ENCODE results near the gene C6orf136. TPM values are rescaled to one million over a fixed set of nuclear protein-coding genes. Genes with fewer than 3 reads are reported as not detected.
A peak's percentile ranks its signal among the peaks of the same experiment; 100 is the strongest.

Gene C6orf136
- polyA plus RNA-seq, 2 of the 4 experiments (the other 2 are of a cell fraction): 7.5 to 11.7 TPM

DNA sequence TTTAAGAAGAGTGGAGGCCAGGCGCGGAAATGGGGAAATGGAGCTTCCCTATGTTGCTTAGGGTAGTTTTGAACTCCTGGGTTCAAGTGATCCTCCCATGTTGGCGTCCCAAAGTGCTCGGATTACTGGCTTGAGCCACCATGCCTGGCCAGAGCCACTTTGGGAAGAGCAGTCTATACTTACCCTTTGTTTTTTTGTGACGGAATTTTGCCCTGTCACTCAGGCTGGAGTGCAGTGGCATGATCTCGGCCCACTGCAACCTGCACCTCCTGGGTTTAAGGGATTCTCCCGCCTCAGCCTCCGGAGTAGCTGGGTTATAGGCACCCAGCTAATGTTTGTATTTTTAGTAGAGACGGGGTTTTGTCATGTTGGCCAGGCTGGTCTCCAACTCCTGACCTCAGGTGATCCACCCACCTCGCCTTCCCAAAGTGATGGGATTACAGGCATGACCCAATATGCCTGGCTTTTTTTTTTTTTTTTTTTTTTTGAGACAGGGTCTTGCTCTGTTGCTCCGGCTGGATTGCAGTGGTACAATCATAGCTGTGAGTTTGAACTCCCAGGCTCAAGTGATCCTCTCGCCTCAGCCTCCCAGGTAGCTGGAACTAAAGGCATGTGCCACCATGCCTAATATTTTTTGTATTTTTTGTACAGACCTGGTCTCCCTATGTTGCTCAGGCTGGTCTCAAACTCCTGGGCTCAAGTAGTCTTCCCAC, 47.9 kb upstream of the C6orf136 start:
- ChIA-PET CTCF (interaction anchor here (0.8 to 3.8 kb wide), 7 partner anchors 12 to 117 kb away, joined by 3 to 24 read pairs (median 4); no protein-coding TSS in a partner anchor), POLR2A (interaction anchor here (0.9 to 2.1 kb wide), 2 partner anchors 16 kb away, joined by 3 to 10 read pairs; no protein-coding TSS in a partner anchor)
- DNase-seq (ENCODE audit: low read depth in 1 of 2, low spot score in 1 of 2) (no peak), FAIRE-seq (no peak), ATAC-seq (no peak)
- peak overlapping the region in 1 of 2 experiments; percentile 4; a peak in 1 of 6 replicates for H3K27ac ChIP-seq
- H3K4me3 ChIP-seq: no peak overlapping the region
- 88% methylated on average over 12 of the region's 12 CpGs for WGBS (ENCODE audit: missing lambda C conversion rate)
- H3K4me2 ChIP-seq: no peak overlapping the region
- no peaks in the 10 kb centered on the region for H3K9me3 ChIP-seq
- H3K4me1 ChIP-seq: no peaks in the 10 kb centered on the region
- TF ChIP-seq NFE2L2 (conservative IDR thresholded peaks at IDR 0.05; ENCODE audit: low read length): no peak

DNA sequence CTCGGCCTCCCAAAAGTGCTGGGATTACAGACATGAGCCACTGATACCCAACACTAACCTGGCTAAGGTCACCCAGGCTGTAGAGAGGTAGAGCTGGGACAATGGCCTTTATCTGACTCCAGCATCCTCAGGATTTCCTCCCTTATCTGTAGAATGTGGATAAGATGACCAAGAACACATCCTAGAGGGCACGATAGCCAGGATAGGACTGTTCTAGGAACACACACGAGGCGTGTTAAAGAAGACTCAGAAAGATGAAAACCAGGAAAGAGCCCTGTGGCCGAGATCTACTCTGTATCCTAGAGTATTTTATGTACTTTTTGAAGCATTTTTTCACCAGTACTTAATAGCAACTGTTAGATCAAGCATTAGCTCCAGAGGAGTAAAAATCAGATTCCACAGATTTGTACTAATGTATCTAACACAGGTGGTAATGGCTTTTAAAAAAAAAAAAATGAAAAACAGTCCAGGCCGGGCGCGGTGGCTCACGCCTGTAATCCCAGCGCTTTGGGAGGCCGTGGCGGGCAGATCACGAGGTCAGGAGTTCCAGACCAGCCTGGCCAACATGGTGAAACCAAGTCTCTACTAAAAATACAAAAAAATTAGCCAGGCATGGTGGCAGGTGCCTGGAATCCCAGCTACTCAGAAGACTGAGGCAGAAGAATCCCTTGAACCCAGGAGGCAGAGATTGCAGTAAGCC, 47.2 kb upstream of the C6orf136 start:
- POLR2A ChIA-PET: interaction anchor here (1.3 to 2.1 kb wide), 3 partner anchors 9 to 15 kb away, joined by 3 to 10 read pairs (median 9); no protein-coding TSS in a partner anchor
- Histone ChIP-seq H3K4me1 (no peaks in the 10 kb centered on the region), H3K27ac (no peak overlapping the region), H3K4me2 (no peak overlapping the region), H3K9me3 (no peaks in the 10 kb centered on the region), H3K4me3 (no peak overlapping the region)
- ATAC-seq (no peak), DNase-seq (ENCODE audit: low read depth in 1 of 2, low spot score in 1 of 2) (no peak), FAIRE-seq (no peak)
- 93% methylated on average over 13 of the region's 13 CpGs for WGBS (ENCODE audit: missing lambda C conversion rate)
- CTCF ChIA-PET: interaction anchor here (0.9 to 3.8 kb wide), 5 partner anchors 10 to 117 kb away, joined by 3 to 24 read pairs (median 3); no protein-coding TSS in a partner anchor
- TF ChIP-seq, protein P1, sequence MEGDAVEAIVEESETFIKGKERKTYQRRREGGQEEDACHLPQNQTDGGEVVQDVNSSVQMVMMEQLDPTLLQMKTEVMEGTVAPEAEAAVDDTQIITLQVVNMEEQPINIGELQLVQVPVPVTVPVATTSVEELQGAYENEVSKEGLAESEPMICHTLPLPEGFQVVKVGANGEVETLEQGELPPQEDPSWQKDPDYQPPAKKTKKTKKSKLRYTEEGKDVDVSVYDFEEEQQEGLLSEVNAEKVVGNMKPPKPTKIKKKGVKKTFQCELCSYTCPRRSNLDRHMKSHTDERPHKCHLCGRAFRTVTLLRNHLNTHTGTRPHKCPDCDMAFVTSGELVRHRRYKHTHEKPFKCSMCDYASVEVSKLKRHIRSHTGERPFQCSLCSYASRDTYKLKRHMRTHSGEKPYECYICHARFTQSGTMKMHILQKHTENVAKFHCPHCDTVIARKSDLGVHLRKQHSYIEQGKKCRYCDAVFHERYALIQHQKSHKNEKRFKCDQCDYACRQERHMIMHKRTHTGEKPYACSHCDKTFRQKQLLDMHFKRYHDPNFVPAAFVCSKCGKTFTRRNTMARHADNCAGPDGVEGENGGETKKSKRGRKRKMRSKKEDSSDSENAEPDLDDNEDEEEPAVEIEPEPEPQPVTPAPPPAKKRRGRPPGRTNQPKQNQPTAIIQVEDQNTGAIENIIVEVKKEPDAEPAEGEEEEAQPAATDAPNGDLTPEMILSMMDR (IDR thresholded peaks at IDR 0.05): no peak
- no peak for TF ChIP-seq HDAC2 (IDR thresholded peaks at IDR 0.05)
- TF ChIP-seq PHF8 (IDR thresholded peaks at IDR 0.05; ENCODE audit: borderline replicate concordance, low read depth): no peak
- TF ChIP-seq, protein P2, sequence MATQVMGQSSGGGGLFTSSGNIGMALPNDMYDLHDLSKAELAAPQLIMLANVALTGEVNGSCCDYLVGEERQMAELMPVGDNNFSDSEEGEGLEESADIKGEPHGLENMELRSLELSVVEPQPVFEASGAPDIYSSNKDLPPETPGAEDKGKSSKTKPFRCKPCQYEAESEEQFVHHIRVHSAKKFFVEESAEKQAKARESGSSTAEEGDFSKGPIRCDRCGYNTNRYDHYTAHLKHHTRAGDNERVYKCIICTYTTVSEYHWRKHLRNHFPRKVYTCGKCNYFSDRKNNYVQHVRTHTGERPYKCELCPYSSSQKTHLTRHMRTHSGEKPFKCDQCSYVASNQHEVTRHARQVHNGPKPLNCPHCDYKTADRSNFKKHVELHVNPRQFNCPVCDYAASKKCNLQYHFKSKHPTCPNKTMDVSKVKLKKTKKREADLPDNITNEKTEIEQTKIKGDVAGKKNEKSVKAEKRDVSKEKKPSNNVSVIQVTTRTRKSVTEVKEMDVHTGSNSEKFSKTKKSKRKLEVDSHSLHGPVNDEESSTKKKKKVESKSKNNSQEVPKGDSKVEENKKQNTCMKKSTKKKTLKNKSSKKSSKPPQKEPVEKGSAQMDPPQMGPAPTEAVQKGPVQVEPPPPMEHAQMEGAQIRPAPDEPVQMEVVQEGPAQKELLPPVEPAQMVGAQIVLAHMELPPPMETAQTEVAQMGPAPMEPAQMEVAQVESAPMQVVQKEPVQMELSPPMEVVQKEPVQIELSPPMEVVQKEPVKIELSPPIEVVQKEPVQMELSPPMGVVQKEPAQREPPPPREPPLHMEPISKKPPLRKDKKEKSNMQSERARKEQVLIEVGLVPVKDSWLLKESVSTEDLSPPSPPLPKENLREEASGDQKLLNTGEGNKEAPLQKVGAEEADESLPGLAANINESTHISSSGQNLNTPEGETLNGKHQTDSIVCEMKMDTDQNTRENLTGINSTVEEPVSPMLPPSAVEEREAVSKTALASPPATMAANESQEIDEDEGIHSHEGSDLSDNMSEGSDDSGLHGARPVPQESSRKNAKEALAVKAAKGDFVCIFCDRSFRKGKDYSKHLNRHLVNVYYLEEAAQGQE (IDR thresholded peaks at IDR 0.05): no peak
- no peak for TF ChIP-seq ZFP36 (IDR thresholded peaks at IDR 0.05; ENCODE audit: borderline replicate concordance, partially characterized antibody)
- no peak for TF ChIP-seq HEYL (CRISPR knock-in tag; IDR thresholded peaks at IDR 0.05)
- TF ChIP-seq, protein P3, sequence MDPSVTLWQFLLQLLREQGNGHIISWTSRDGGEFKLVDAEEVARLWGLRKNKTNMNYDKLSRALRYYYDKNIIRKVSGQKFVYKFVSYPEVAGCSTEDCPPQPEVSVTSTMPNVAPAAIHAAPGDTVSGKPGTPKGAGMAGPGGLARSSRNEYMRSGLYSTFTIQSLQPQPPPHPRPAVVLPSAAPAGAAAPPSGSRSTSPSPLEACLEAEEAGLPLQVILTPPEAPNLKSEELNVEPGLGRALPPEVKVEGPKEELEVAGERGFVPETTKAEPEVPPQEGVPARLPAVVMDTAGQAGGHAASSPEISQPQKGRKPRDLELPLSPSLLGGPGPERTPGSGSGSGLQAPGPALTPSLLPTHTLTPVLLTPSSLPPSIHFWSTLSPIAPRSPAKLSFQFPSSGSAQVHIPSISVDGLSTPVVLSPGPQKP (IDR thresholded peaks at IDR 0.05; ENCODE audit: low read depth, low read length): no peak
- TF ChIP-seq, protein P4, sequence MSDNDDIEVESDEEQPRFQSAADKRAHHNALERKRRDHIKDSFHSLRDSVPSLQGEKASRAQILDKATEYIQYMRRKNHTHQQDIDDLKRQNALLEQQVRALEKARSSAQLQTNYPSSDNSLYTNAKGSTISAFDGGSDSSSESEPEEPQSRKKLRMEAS (IDR thresholded peaks at IDR 0.05): no peak
- TF ChIP-seq, protein P5, sequence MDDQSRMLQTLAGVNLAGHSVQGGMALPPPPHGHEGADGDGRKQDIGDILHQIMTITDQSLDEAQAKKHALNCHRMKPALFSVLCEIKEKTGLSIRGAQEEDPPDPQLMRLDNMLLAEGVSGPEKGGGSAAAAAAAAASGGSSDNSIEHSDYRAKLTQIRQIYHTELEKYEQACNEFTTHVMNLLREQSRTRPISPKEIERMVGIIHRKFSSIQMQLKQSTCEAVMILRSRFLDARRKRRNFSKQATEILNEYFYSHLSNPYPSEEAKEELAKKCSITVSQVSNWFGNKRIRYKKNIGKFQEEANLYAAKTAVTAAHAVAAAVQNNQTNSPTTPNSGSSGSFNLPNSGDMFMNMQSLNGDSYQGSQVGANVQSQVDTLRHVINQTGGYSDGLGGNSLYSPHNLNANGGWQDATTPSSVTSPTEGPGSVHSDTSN (IDR thresholded peaks at IDR 0.05): no peak
- TF ChIP-seq HOXB13 (CRISPR knock-in tag; IDR thresholded peaks at IDR 0.05; ENCODE audit: low read depth): no peak
- TF ChIP-seq EHMT2 (IDR thresholded peaks at IDR 0.05; ENCODE audit: low read depth): no peak
- no peak for TF ChIP-seq KDM5A (IDR thresholded peaks at IDR 0.05)
- TF ChIP-seq SREBF2 (IDR thresholded peaks at IDR 0.05): no peak
- no peak for TF ChIP-seq NPAS2 (CRISPR knock-in tag; IDR thresholded peaks at IDR 0.05; ENCODE audit: borderline replicate concordance)
- no peak for TF ChIP-seq EP300 (IDR thresholded peaks at IDR 0.05)
- no peak for TF ChIP-seq CHD4 (IDR thresholded peaks at IDR 0.05; ENCODE audit: borderline replicate concordance)
- TF ChIP-seq, protein P6, sequence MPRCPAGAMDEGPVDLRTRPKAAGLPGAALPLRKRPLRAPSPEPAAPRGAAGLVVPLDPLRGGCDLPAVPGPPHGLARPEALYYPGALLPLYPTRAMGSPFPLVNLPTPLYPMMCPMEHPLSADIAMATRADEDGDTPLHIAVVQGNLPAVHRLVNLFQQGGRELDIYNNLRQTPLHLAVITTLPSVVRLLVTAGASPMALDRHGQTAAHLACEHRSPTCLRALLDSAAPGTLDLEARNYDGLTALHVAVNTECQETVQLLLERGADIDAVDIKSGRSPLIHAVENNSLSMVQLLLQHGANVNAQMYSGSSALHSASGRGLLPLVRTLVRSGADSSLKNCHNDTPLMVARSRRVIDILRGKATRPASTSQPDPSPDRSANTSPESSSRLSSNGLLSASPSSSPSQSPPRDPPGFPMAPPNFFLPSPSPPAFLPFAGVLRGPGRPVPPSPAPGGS (IDR thresholded peaks at IDR 0.05): no peak
- TF ChIP-seq NFE2L2 (conservative IDR thresholded peaks at IDR 0.05; ENCODE audit: low read length): no peak
